Stimulated activated naive CD4-positive, alpha-beta T cell (primary cell): Measurements from ENCODE around the gene DBH.
"Not testable (repeated sequence)": the region's sequence is repeated elsewhere in the genome, so short reads cannot be mapped to it uniquely, and the experiment has no call there.

Experiments used
- DNase-seq, 6 experiments: peaks; one replicate each; lab custom pipeline; 2025; lab: John Stamatoyannopoulos, UW

The DBH gene

GRCh38 chr9:133666845-133667244 is 30.7 kb downstream of the DBH start:
- DNase-seq: no peak

GRCh38 chr9:133667759-133668450 is 31.7 kb downstream of the DBH start:
- DNase-seq: no peak

- DNase-seq: no peak
Measured at GRCh38 chr9:133669182-133669801, 33.1 kb downstream of the DBH start.

GRCh38 chr9:133670466-133670865 is 34.3 kb downstream of the DBH start:
- DNase-seq: no peak

- DNase-seq: no peak
Measured at GRCh38 chr9:133671371-133671770, 35.2 kb downstream of the DBH start.

- DNase-seq: no peak
Measured at GRCh38 chr9:133672503-133673257, 36.5 kb downstream of the DBH start.

- no peak for DNase-seq
Measured at GRCh38 chr9:133673258-133673655, 37.1 kb downstream of the DBH start.

- no peak for DNase-seq
Measured at GRCh38 chr9:133674091-133674490, 37.9 kb downstream of the DBH start.

- not testable (repeated sequence) for DNase-seq
Measured at GRCh38 chr9:133675796-133676195, 39.6 kb downstream of the DBH start.

GRCh38 chr9:133676450-133676849 is 40.3 kb downstream of the DBH start:
- no peak for DNase-seq

- peak; percentile 58 to 93 (median 76) for DNase-seq
Measured at GRCh38 chr9:133677126-133678010, 41.2 kb downstream of the DBH start.

- DNase-seq: no peak
Measured at GRCh38 chr9:133679056-133679455, 42.9 kb downstream of the DBH start.

- no peak for DNase-seq
Measured at GRCh38 chr9:133679466-133680061, 43.4 kb downstream of the DBH start.

- no peak for DNase-seq
Measured at GRCh38 chr9:133680250-133680975, 44.2 kb downstream of the DBH start.

GRCh38 chr9:133680976-133681657 is 45.0 kb downstream of the DBH start:
- DNase-seq: no peak

GRCh38 chr9:133681658-133682306 is 45.6 kb downstream of the DBH start:
- no peak for DNase-seq

GRCh38 chr9:133682818-133683585 is 46.8 kb downstream of the DBH start:
- DNase-seq: peak in 1 of 6 experiments; percentile 42

- peak; percentile 63 to 88 (median 74) for DNase-seq
Measured at GRCh38 chr9:133683586-133684120, 47.5 kb downstream of the DBH start.
